HUES6 (cell line): ENCODE measurements around the gene BCL2.

Source experiments
- H3K27ac ChIP-seq: 2 replicates; pipeline ENCODE4 v1.7.0; 2013; ENCODE audit warnings: low read depth, mild to moderate bottlenecking, low read length, inconsistent platforms
- H3K27me3 ChIP-seq: 2 replicates; pipeline ENCODE4 v1.6.1; 2013; ENCODE audit warnings: low read length; ENCODE audit not compliant: control insufficient read depth, insufficient read depth
- H3K36me3 ChIP-seq: 2 replicates; pipeline ENCODE4 v1.6.1; 2013; ENCODE audit warnings: low read length; ENCODE audit not compliant: control insufficient read depth, insufficient read depth
- H3K4me1 ChIP-seq: 2 replicates; pipeline ENCODE4 v1.6.1; 2013; ENCODE audit warnings: low read length; ENCODE audit not compliant: control insufficient read depth, insufficient read depth
- H3K4me3 ChIP-seq: 2 replicates; pipeline ENCODE4 v1.5.1; 2013; ENCODE audit warnings: low read depth, low read length
- H3K9ac ChIP-seq: one replicate; pipeline ENCODE4 v1.6.1; 2013; ENCODE audit warnings: mild to moderate bottlenecking, low read length
- H3K9me3 ChIP-seq: 2 replicates; pipeline ENCODE4 v1.6.1; 2013; ENCODE audit warnings: low read depth, low read length; ENCODE audit not compliant: control insufficient read depth, insufficient read depth

BCL2 gene

GRCh38 chr18:63253428-63254372 is 65.9 kb downstream of the BCL2 start:
- H3K27ac ChIP-seq: no peak overlapping the region

GRCh38 chr18:63253014-63253413 is 66.6 kb downstream of the BCL2 start:
- Histone ChIP-seq H3K4me1 (no peaks in the 10 kb centered on the region), H3K9me3 (no peaks in the 10 kb centered on the region), H3K4me3 (no peak overlapping the region), H3K27ac (no peak overlapping the region), H3K9ac (no peak overlapping the region), H3K27me3 (no peaks in the 10 kb centered on the region), H3K36me3 (no peaks in the 10 kb centered on the region)

More at GRCh38 chr18:63253428-63254372, 65.9 kb downstream of the BCL2 start:
- Histone ChIP-seq H3K36me3 (no peaks in the 10 kb centered on the region), H3K9me3 (no peaks in the 10 kb centered on the region), H3K4me1 (no peaks in the 10 kb centered on the region), H3K27me3 (no peaks in the 10 kb centered on the region), H3K9ac (no peak overlapping the region), H3K4me3 (no peak overlapping the region)

- Histone ChIP-seq H3K9me3 (no peaks in the 10 kb centered on the region), H3K4me3 (no peak overlapping the region), H3K27me3 (no peaks in the 10 kb centered on the region), H3K4me1 (no peaks in the 10 kb centered on the region), H3K36me3 (no peaks in the 10 kb centered on the region), H3K27ac (no peak overlapping the region), H3K9ac (no peak overlapping the region)
These were observed 69.8 kb downstream of the BCL2 start for GRCh38 chr18:63249771-63250170.

GRCh38 chr18:63247926-63248325 is 71.6 kb downstream of the BCL2 start:
- Histone ChIP-seq H3K4me3 (no peak overlapping the region), H3K27ac (no peak overlapping the region), H3K9ac (no peak overlapping the region), H3K4me1 (no peaks in the 10 kb centered on the region), H3K9me3 (no peaks in the 10 kb centered on the region), H3K36me3 (no peaks in the 10 kb centered on the region), H3K27me3 (no peaks in the 10 kb centered on the region)

DNA sequence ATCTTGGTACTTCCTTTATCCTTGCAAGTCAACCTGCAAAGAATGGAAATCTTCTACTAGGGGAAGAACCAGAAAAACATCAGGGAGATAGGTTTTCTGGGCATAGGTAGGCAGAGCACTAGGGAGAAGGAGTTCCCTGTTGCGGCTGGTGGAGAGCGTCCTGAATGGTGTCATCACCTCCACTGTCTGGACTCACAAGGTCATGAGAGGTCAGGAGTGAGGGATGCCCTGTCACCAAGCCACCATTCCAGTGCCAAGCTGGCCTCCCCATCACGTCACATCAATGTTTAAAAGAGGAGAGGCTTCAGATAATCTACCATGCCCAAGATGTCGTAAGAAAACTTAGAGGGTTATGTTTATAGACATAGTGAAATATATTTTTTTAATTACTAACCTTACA is 72.1 kb downstream of the BCL2 start:
- no peaks in the 10 kb centered on the region for H3K36me3 ChIP-seq

GRCh38 chr18:63245600-63245999 is 74.0 kb downstream of the BCL2 start:
- H3K4me1 ChIP-seq: no peaks in the 10 kb centered on the region
- H3K4me3 ChIP-seq: no peak overlapping the region
- no peaks in the 10 kb centered on the region for H3K27me3 ChIP-seq
- H3K27ac ChIP-seq: no peak overlapping the region
- H3K36me3 ChIP-seq: no peaks in the 10 kb centered on the region
- no peaks in the 10 kb centered on the region for H3K9me3 ChIP-seq
- no peak overlapping the region for H3K9ac ChIP-seq

More for the DNA sequence above, 72.1 kb downstream of the BCL2 start:
- Histone ChIP-seq H3K27ac (no peak overlapping the region), H3K4me1 (no peaks in the 10 kb centered on the region), H3K27me3 (no peaks in the 10 kb centered on the region), H3K9me3 (no peaks in the 10 kb centered on the region), H3K4me3 (no peak overlapping the region), H3K9ac (no peak overlapping the region)

- Histone ChIP-seq H3K4me3 (no peak overlapping the region), H3K4me1 (no peaks in the 10 kb centered on the region), H3K36me3 (no peaks in the 10 kb centered on the region), H3K9me3 (no peaks in the 10 kb centered on the region), H3K27ac (no peak overlapping the region), H3K27me3 (no peaks in the 10 kb centered on the region), H3K9ac (no peak overlapping the region)
These were observed 75.0 kb downstream of the BCL2 start for GRCh38 chr18:63244607-63245006.

DNA sequence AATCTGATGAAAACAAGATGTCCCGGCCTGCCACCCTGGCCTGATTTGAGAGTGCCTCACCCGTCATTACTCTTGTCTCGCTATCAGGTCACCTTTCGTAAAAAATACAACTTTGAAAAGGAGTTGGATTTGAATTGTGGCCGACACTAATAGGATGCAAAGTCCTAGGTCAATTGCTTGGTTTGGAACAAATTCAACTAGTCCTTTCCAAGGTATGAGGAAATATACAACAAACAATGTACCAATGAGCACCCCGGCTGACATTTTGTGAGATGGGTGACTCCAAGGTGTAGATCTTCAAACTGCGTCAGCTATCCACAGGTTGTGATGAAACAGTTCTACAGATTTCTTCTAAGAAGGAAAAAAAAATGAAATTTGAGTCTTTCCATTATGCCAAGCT is 77.8 kb downstream of the BCL2 start:
- H3K9me3 ChIP-seq: no peaks in the 10 kb centered on the region
- no peaks in the 10 kb centered on the region for H3K36me3 ChIP-seq
- H3K27ac ChIP-seq: no peak overlapping the region

GRCh38 chr18:63241317-63241712 is 78.3 kb downstream of the BCL2 start:
- H3K9me3 ChIP-seq: no peaks in the 10 kb centered on the region
- H3K36me3 ChIP-seq: no peaks in the 10 kb centered on the region

More for the DNA sequence above, 77.8 kb downstream of the BCL2 start:
- peaks cover 21% of the 10 kb centered on the region for H3K4me1 ChIP-seq
- H3K4me3 ChIP-seq: no peak overlapping the region
- H3K27me3 ChIP-seq: no peaks in the 10 kb centered on the region
- no peak overlapping the region for H3K9ac ChIP-seq

DNA sequence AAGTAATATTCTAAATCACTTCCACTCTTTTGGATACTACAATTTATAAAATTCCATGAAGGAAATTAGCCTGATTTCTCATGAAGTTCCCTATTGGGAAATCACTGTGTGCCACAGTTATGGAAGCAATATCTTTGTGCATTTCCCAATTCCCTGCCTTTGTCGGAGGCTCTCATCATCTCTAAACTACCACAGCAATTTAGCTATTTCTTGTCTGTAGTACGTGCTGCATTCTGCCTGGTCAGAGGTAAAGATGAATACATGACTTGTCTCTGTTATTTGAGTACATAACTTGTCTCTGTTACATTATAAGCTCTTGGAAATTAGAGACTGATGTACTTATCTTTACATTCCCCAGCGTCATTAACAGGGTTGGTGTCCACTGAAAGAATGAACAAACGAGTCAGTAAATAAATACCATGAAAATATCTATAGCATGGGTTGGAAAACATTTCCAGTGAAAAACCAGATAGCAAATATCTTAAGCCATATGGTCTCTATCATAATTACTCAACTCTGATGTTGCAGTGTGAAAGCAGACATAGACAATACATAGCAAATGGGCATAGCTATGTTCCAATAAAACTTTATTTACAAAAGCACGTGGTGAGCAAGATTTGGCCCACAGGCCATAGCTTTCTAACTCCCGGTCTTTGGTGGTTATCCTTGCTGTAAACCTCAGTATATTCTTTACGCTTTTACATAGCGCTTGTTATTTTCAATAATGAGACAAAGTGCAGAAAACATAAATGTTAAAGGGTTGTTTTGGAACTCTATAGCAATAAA is 78.8 kb downstream of the BCL2 start:
- Histone ChIP-seq H3K27me3 (no peaks in the 10 kb centered on the region), H3K27ac (no peak overlapping the region), H3K4me3 (no peak overlapping the region), H3K9ac (no peak overlapping the region), H3K36me3 (no peaks in the 10 kb centered on the region), H3K4me1 (peaks cover 21% of the 10 kb centered on the region), H3K9me3 (no peaks in the 10 kb centered on the region)

More at GRCh38 chr18:63241317-63241712, 78.3 kb downstream of the BCL2 start:
- no peaks in the 10 kb centered on the region for H3K27me3 ChIP-seq
- no peak overlapping the region for H3K4me3 ChIP-seq
- no peak overlapping the region for H3K9ac ChIP-seq
- no peak overlapping the region for H3K27ac ChIP-seq
- H3K4me1 ChIP-seq: peaks cover 21% of the 10 kb centered on the region

DNA sequence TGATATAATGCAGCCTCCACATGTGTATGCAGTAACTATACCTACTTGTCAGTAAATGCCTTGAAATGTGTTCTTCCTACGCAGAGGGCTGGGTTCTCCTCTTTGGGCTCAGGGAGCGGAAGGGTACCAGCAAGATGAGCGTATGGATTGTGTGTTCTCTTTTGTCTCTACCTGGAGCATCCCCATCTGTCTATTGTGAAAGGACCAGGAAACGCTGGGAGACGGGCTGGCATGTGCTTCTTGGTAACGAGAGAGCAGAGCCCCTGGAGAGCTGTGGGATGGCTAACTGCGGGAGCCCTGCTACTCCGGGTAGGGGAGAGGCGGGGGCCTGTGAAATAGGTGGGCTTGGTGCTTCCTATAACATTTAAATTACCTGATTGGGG is 80.9 kb downstream of the BCL2 start:
- no peaks in the 10 kb centered on the region for H3K27me3 ChIP-seq
- peaks cover 21% of the 10 kb centered on the region for H3K4me1 ChIP-seq
- no peak overlapping the region for H3K9ac ChIP-seq
- no peaks in the 10 kb centered on the region for H3K9me3 ChIP-seq
- no peak overlapping the region for H3K4me3 ChIP-seq
- no peaks in the 10 kb centered on the region for H3K36me3 ChIP-seq
- no peak overlapping the region for H3K27ac ChIP-seq
